Stimulated activated CD8-positive, alpha-beta memory T cell treated with anti-CD3 and anti-CD28 coated beads, Interleukin-2, amount 100 ng/mL, for 48 hours (primary cell): ENCODE results near the gene GRXCR1.
A peak's percentile ranks its signal among the peaks of the same experiment; 100 is the strongest.

ENCODE experiments used
- DNase-seq, 2 donors: peaks; one replicate each; pipeline ENCODE4 v3.0.0-alpha.2; 2020; ENCODE audit warnings: low read depth in 2 of 2

GRXCR1 gene

DNA sequence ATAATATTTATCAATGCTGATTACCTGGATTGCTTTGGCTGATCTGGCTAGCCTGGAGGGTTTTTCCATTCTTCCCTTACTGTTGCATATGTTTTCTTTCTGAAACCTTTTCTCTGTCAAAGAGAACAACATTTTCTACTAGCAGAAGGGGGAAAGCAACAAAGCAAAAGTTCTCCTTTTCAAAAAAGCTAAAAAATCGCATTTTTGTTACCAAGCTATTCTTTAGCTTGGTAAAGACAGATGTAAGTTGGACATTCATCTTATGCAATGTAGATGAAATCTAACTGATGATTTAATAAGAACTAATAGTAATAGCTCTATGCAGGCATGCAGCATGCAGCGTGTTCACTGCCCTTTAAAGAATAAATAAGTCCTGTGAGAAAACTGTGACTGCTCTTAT, at the start of gene GRXCR1:
GRXCR1 (plus strand) TSS at position 301 of the 400 bp plus-strand sequence. CDS start 554 bp downstream, outside the sequence.
- DNase-seq = no peak

DNA sequence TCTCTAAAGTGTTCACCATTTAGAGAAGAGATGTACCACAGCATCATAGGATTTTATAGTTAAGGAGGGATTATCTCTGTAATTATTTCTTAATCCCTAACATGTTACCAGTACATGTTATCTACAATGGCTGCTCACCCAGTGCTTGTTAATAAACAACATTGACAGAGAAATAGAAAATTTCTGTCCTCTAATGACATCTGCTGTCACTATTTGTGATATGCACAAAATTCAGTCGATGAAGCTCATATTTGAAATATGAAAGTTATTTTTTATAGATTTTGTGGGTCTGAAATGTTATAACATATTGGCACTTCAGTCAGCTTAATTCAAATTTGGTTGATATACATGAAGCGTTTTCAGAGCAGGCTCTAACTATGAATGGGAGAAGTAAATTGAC, 48.8 kb upstream of the GRXCR1 start:
- DNase-seq = no peak

DNA sequence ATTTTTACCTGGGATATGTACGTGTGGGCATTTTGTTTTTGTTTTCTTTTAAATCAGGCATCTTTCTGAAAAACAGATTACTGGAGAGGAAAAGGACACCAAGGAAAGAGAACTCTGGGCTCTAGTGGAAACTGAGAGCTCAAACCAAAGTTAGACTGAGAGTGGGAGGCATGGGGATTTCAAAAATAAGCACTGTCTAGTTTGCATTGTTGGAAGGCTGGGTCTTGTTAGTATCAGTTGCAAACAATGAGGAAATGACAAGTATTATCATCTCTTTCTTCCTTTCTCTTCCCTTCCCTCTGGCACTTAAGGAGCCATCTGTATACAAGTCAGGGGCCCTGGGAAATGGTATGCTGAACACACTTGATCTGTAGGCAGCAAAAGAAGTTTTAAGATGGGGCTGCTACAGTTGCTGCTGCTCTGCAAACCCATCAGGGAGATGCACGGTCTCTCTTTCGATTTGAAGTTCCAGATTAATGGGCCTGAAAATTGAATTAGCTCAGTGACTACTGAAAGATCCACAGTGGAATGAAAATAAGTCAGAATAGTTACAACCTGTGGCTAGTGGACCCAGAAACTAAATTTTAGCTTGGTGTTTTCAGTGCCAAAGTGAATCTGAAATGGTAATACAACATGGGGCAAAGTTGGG, 48.0 kb upstream of the GRXCR1 start:
- DNase-seq = no peak

DNA sequence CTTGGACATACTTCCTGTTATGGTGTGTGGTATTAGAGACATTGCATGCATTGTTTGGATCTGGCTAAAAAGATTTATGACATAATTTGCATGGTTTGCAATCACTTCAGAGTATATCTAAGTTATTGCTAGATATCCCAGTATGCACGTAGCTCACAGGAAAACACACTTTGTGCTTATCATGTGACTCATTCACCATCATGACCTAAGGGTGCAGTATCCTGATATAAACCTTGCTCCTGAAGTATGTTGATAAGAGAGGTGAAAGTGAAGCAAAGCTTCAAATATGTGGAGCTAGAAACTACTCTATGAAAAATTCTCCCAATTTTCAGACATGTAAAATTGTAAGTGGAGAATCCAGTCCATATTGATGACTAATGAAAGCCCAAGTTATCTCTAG, 46.9 kb upstream of the GRXCR1 start:
- DNase-seq = no peak

DNA sequence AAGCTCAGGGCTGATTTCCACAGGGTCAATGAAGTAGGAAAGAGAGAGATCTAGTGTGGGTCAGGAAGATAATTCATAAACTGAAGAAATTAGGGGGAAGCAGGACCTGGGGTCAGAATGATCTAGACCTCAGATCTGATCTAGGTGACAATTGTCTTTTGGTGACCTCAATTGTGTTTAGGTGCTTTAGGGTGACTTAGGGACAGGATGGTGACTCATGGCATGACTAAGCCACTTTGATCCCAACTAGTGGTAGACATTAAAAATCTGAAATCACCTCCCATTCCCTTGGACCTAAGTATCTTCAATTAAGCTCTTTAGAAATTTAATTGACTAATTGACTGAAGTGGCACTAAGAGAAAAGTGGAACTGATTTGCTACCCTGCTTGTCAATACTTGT, 36.7 kb upstream of the GRXCR1 start:
- no peak for DNase-seq

DNA sequence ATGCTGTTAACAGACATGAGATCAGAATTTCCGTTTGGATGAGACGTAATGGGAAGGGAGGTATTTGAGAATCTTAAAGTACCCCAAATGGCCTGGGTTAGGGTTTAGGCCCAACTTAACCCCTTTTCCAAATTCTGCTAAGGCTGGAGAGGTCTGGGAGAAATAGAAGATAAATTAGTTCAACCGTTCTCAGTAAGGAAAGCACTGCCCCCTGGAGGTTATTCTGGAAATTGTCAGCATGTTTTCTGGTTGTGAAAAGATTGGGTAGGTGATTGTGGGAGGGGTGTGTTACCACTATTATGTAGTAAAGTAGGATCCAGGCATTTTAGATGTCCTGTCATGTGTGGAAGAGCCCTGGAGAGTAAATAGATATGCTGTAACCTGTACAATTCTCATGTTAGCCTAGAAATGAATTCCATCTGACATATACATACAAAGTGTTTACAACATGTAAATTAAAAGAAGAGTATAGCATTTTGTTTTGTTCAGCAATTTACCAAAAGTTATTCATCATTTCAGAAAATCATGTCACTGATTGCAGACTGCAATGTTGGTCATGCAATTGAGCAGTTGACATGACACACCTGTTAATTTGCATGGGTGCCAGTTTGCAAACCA, 26.8 kb upstream of the GRXCR1 start:
- DNase-seq = peak in 1 of 2 donors; percentile 4

DNA sequence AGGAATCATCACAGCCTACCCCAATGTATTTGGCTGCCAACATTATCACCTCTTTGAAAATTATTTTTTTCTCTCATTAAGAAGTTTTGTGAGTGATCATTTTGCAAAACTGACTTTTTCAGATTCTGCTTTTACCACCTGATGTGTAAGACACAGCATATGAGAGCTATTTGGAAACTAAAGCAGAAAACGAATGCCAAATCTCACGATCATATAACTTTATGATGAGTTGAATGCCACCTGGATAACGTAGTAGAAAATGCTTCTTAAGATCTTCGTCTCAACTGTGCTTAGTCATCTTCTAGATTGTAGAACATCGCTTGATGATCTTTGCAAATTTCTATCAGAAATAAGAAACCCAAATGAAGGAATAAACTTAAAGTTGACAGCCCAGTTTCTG, 21.3 kb upstream of the GRXCR1 start:
- DNase-seq = no peak

DNA sequence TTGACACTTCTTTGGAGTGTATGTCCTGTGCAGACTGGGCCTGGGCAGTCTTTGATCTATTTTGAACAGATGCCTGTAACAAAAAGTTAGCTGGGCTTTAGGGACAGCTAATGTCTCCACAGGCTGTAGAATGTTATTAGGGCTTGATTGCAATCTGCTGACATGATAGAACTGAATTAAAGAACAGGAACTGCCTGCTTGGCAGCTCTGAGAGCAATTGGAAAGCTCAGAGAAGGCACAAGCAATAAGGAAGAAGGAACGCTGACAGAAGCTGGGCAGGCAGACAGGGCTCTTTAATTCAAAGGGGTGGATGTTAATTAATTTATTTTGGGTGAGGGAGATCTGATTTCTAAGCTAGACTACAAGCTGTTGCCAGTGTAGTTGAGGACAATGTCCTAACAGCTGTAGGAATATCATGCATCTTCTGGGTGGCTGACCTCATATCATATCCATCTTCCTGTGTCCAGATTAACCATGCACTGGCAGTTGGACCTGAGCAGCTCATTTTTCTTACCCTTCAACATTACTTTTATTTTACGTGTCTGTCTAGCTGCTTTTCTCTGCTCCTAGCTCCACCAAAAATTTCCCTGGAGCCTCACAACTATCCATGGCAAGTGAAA, 20.7 kb upstream of the GRXCR1 start:
- DNase-seq = no peak

DNA sequence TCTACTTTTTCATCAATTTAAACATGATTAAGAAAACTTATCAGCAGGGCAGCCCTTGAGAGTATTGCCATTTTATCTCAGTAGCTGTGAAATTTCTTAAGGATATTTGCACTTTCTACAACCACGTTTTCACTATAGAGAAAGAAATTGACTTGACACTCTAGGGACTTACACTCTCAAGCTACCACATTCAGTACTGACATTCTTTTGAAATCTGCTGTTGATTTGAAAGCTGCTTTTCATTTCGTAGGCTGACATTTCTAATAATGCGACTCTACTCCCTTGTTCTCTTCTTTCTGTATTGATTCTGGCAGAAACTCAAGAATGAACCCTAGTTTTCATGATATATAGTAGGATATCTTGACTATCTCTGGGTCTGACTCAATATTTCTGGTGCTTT, 13.7 kb upstream of the GRXCR1 start:
- no peak for DNase-seq

DNA sequence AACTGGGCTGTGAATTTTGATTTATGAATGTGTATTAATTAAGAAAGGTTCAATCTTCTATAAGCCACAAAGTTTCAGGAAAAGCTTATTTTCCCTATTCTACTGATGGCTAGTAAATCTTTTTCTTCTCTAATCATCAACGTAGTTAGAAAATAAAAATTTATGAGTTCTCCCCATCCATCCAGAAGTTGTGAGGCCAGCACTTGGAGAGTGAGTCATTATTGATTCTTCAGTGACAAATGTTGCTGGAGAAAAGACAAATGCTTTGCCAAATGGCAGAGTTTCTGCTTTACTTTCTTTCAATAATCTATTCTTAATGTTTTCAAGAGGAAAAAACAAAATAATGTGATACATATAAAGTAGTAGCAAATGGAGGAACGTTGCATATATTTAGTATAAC, 11.3 kb upstream of the GRXCR1 start:
- DNase-seq = no peak

DNA sequence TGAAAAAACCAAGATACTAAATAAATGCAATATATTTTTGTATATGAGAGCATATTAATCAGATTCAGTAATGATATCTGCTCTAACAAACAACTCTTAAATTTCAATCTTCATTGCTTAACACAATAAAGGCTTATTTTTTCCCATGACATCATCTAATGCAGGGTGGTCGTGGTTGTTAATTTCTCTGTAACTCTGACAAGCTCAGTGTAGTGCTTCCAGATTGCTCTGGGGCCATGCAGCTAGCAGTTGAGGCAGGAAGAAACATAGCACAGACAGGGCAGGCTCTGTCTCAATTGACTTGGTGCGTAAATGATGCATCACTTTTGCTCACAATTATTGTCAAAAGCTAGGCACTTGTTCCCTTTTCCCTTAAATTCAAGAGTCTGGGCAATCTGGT, 869 bp upstream of the GRXCR1 start:
- DNase-seq = no peak

DNA sequence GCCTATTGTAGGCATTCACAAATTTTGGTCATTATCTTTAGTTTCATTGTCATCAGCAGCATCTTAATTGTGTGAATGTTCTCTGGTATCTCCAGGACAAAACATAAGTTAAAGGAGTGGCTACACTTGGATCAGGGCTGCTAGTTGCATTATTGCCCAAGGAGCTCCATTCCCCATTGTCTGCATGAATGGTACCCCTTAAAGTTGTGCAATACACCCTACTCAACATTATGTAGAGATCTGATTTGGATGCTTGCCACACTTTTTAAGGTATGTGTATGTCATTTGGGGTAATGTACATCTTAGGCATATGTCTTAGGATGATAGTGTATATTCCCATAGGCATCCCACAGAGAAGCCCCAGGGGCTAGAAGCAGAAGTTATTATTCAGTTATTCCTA, 2.9 kb downstream of the GRXCR1 start:
- DNase-seq = no peak

DNA sequence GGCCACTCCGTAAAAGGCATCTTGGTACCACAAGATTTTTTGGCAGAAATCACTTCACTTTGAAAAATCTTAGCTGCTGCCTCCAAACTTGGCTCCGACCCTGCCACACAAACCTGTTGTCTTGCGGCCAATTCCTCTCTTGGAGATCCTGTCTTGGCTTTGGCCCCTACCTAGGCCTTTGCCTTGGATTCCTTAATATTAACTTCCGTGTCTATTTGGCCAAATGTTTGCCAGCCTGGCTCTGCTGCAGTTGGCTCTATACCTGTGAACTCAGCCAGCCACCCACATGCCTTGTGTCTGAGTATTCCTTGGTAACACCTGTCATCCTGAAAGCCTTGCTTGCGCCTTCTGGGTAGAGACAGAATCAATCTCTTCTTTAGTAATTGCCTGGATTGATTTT, 12.5 kb downstream of the GRXCR1 start:
- DNase-seq = no peak

DNA sequence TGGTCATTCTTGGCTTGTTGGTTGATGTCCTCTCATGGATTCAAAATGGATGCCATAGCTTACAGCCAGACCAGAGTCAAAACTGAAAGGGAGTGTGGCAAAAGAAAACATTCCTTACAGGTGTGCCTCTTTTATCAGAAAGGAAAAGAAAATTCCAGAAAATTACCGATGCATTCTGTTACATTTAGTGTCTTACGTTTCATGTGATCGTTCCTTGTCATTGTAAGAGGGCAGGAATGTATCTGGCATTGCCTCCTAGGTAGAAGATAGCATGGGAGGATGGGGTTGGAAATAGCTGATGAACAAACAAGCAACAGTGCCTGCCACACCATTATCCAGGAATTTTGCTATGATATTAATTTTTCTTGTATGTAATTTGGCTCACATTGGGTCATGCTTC, 13.1 kb downstream of the GRXCR1 start:
- DNase-seq = no peak

DNA sequence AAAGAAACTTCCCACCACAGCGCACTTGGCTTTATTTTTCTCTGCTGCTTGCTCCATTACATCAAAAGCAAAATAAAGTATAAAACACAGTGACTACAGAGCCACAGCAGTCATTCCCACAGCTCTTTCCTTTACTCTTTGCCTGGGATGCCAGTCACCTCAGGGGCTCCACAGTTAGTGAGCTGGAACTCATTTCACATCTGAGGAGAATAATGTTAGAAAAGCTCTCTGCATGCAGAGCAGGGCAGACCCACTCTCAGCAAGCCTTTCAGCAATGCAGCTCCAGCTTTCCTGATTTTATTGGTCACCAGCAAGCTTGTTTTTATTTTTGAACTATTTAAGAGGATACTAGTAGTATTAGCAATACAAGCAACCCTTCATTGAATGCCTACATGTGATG, 13.8 kb downstream of the GRXCR1 start:
- DNase-seq = no peak

DNA sequence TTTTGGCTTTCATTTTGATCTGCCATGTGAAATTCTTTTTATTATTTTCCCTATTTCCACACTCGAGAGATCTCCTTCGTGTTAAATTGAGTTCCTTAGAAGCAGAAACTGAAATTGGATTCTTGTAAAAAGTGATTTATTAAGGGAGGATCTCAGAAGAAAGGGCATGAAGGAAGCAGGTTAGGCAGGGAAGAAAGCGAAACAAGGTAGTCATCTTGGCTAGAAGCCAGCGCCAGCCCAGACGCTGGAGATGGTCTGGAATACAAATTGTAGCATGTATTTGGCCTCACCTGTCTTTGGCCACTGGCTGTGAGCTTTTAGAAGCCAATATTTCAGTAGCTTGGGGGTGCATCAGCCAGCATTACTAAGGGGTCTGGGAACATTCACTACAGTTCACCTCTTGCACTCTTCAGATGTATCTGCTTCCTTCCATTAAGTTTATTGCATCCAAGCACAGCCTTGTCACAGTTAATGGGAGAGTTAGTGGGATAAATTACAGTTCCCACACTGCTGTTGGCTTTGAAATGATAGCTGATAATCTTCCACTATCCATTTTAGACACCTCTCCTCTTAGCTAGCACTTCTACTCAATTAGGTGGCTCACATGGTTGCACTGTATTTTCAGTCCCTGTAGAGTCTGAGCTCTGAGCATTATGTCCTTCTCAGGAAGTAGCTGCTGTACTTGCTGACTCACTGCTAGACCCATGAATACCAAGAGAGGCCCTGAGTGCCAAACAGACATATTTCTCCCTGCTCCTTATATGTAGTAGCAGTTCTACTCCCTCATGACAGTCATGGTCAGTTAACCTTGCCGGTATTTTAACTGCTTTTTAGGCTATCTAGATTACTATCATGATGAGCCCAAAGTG, 14.6 kb downstream of the GRXCR1 start:
- no peak for DNase-seq

DNA sequence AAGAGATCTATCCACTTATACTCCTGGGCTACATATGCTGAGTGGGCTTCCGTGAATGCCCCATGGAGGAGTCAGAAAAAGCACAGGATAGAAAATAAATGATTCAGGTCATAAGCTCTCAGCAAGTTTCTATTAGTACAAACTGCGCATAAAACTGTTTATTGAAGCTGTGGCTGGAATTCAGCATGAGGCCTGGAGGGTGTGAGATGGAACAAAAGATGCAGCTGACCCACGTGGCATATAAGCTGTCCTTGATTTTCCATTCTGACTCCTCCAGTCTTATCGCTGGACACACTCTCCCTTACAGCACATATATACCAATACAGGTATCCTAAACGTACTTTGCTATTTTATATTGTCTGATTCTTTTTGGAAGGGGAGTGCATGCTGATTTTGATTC, 17.9 kb downstream of the GRXCR1 start:
- no peak for DNase-seq

DNA sequence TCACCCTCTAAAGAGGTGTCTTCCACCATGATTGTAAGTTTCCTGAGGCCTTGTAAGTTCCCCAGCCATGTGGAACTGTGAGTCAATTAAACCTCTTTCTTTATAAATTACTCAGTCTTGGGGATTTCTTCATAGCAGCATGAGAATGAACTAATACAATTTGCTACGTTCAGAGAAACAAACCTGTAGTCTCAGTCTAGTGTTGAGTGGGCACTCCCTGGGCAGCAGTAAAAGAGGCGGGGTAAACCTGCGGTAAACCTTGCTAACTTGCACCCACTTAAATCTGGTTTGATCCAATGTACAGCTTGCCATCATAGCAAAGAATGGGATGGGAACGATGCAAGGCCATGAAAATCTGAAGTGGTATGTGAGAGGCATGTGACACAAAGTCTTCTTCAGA, 22.4 kb downstream of the GRXCR1 start:
- DNase-seq = no peak

DNA sequence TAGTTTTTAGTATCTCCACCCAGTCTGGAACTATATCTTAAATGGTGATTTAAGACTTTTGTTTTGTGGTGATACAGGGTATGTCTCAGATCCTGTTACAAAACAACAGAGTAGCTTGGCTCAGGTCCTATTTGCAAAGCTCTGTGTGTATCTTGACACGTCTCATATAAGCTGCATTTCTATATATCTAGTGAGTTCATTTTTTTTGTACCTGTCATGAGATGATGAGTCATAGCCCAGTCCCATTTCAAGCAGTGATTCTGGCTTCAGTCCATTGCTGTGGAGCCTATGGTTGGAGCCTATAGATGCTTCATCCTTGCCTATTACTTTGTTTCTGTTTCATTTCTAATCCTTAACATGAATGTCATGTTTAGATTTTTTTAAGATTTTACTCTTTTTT, 23.0 kb downstream of the GRXCR1 start:
- no peak for DNase-seq

DNA sequence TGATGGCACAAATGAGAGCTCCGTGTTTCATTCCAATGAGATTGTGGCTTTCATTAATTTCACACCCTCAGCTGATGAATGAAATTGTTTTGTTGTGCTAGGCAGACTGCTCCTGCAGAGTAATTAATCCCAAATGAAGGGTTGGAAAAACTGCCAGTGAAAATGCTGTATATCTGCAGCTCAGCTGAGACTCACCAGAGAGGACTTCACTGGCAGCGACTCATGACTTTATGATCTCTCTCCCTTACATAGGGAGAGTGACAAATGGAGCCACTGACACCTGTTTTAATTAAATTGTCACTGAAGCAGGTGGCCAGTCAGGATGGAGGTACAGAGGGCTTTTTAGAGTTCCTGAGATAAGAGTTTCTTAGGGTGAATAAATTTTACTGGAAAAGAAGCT, 24.8 kb downstream of the GRXCR1 start:
- no peak for DNase-seq

DNA sequence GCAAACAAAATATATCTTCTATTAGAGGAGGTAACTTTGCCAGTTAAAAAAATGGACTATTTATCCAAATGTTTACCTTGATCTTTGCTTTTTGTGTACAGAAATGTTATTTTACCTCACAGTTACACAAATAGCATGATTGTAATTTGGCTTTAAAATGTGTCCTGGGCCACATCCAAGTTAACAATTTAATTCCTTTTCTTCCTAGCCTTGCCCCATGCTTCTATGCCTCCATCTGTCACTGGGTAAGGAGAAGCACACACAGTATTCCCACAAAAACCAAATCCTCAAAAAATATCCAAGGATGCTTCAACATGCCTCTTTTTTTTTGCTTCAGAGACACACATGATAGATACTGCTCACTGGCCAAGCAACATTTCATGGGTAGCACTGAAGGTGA, 30.9 kb downstream of the GRXCR1 start:
- no peak for DNase-seq

DNA sequence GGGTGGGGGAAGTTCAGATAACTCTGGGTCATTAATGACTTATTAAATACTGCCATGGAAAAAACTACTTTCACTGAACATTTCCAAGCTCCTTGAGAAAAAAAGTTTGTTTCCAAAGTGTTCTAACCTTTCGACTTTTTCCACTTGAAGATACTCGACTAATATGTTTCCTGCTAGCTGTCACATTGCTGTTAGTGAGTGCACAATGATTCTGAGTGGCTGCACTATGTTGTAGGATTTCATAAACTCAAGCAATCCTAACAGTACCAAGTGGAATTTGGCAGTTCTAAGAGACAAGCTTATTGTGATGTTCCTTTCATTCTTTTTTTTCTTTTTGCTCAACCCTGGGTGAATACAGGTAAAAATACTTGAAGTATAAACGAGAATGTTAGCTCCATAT, 33.4 kb downstream of the GRXCR1 start:
- DNase-seq = no peak

DNA sequence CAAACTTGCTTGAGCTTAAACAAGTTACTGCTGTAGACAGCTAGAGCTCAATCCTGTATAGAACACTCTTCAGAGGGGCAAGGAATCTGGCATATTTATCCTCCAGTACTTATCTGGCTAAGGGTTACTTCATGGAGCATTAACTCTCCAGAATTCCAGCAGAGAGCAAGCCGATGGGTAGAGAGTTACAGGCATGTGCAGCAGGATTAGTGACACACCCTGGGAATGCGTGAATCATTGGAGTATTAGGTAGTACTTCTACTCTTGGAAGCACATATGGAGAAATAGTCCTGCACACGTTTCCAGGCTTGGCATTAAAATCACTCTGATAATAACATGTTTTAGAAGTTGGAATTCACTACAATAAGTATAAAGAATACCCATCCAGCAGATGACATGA, 35.4 kb downstream of the GRXCR1 start:
- DNase-seq = no peak
